ENCODE data around the gene GPR137B. TPM values are rescaled to one million over a fixed set of nuclear protein-coding genes. Genes with fewer than 3 reads are reported as not detected.

Gene GPR137B
- total and polyA plus RNA-seq, 8 donors = 2.9 to 64.8 (median 12.5) TPM

- H3K27ac ChIP-seq = no peak overlapping the region
- TF ChIP-seq EP300 (IDR thresholded peaks at IDR 0.05) (no peak), CTCF (IDR thresholded peaks at IDR 0.05) (no peak), POLR2AphosphoS5 (IDR thresholded peaks at IDR 0.05) (no peak), POLR2A (IDR thresholded peaks at IDR 0.05) (no peak)
- intact Hi-C loops (cut with DNase I; ENCODE audit: low total_unique reads) = no loop called here
- H3K9me3 ChIP-seq = no peaks in the 10 kb centered on the region
- H3K4me1 ChIP-seq = peaks cover 14 to 70% (median 34%) of the 10 kb centered on the region in 4 donors
- 70 to 79% (median 77%) methylated on average over 17 of the region's 17 CpGs for WGBS, 5 donors
- H3K27me3 ChIP-seq = no peaks in the 10 kb centered on the region
- no peak for DNase-seq
- no peak overlapping the region for H3K4me3 ChIP-seq
- no peaks in the 10 kb centered on the region for H3K36me3 ChIP-seq
Observed at GRCh38 chr1:236147521-236148469, 5.5 kb downstream of the GPR137B start.

GRCh38 chr1:236148470-236148845 lies 6.1 kb downstream of the GPR137B start:
- Histone ChIP-seq H3K36me3 (no peaks in the 10 kb centered on the region), H3K4me3 (no peak overlapping the region), H3K9me3 (no peaks in the 10 kb centered on the region), H3K27me3 (no peaks in the 10 kb centered on the region), H3K4me1 (peaks cover 8 to 64% (median 27%) of the 10 kb centered on the region in 4 donors), H3K27ac (no peak overlapping the region)
- TF ChIP-seq POLR2AphosphoS5 (IDR thresholded peaks at IDR 0.05) (no peak), EP300 (IDR thresholded peaks at IDR 0.05) (no peak), CTCF (IDR thresholded peaks at IDR 0.05) (no peak), POLR2A (IDR thresholded peaks at IDR 0.05) (no peak)
- no peak for DNase-seq
- intact Hi-C loops (cut with DNase I; ENCODE audit: low total_unique reads) = no loop called here
- WGBS, 5 donors = 75 to 87% (median 83%) methylated on average over 6 to 8 of the region's 8 CpGs

GRCh38 chr1:236149003-236149595 lies 6.8 kb downstream of the GPR137B start:
- intact Hi-C loops (cut with DNase I; ENCODE audit: low total_unique reads) = no loop called here
- TF ChIP-seq POLR2A (IDR thresholded peaks at IDR 0.05) = no peak
- no peak for TF ChIP-seq EP300 (IDR thresholded peaks at IDR 0.05)
- TF ChIP-seq CTCF (IDR thresholded peaks at IDR 0.05) = no peak
- no peak for TF ChIP-seq POLR2AphosphoS5 (IDR thresholded peaks at IDR 0.05)
- Histone ChIP-seq H3K4me3 (no peak overlapping the region), H3K27ac (no peak overlapping the region), H3K9me3 (no peaks in the 10 kb centered on the region), H3K27me3 (no peaks in the 10 kb centered on the region), H3K4me1 (peaks cover 1 to 57% (median 22%) of the 10 kb centered on the region in 4 donors), H3K36me3 (no peaks in the 10 kb centered on the region)
- no peak for DNase-seq
- 77 to 83% (median 82%) methylated on average over 16 to 18 of the region's 18 CpGs for WGBS, 5 donors

- no peak overlapping the region for H3K27ac ChIP-seq
- TF ChIP-seq POLR2A (IDR thresholded peaks at IDR 0.05) = no peak
- no peak for TF ChIP-seq CTCF (IDR thresholded peaks at IDR 0.05)
- no peak for TF ChIP-seq POLR2AphosphoS5 (IDR thresholded peaks at IDR 0.05)
- no peak for TF ChIP-seq EP300 (IDR thresholded peaks at IDR 0.05)
- 63 to 75% (median 71%) methylated on average over 4 to 10 of the region's 10 CpGs for WGBS, 5 donors
Observed at GRCh38 chr1:236149696-236150228, 7.4 kb downstream of the GPR137B start.

More at GRCh38 chr1:236149696-236150228, 7.4 kb downstream of the GPR137B start:
- DNase-seq = peak in 1 of 2 donors; percentile 43
- H3K9me3 ChIP-seq = no peaks in the 10 kb centered on the region
- H3K36me3 ChIP-seq = no peaks in the 10 kb centered on the region
- H3K4me1 ChIP-seq = peaks cover 0 to 51% (median 15%) of the 10 kb centered on the region in 4 donors
- H3K4me3 ChIP-seq = no peak overlapping the region
- no peaks in the 10 kb centered on the region for H3K27me3 ChIP-seq
- intact Hi-C loops (cut with DNase I; ENCODE audit: low total_unique reads) = no loop called here
